ENCODE data around the gene SDC1. TPM values are rescaled to one million over a fixed set of nuclear protein-coding genes. Genes with fewer than 3 reads are reported as not detected.

The SDC1 gene
- total RNA-seq, 4 donors from 2014 or later: 0.50 to 5.4 (median 1.6) TPM

- ATAC-seq (ENCODE audit: low FRiP score): no peak
- no peak for DNase-seq (ENCODE audit: low spot score)
- TF ChIP-seq CTCF (IDR thresholded peaks at IDR 0.05): no peak
Measured at GRCh38 chr2:20180676-20181648, 44.0 kb downstream of the SDC1 start.

DNA sequence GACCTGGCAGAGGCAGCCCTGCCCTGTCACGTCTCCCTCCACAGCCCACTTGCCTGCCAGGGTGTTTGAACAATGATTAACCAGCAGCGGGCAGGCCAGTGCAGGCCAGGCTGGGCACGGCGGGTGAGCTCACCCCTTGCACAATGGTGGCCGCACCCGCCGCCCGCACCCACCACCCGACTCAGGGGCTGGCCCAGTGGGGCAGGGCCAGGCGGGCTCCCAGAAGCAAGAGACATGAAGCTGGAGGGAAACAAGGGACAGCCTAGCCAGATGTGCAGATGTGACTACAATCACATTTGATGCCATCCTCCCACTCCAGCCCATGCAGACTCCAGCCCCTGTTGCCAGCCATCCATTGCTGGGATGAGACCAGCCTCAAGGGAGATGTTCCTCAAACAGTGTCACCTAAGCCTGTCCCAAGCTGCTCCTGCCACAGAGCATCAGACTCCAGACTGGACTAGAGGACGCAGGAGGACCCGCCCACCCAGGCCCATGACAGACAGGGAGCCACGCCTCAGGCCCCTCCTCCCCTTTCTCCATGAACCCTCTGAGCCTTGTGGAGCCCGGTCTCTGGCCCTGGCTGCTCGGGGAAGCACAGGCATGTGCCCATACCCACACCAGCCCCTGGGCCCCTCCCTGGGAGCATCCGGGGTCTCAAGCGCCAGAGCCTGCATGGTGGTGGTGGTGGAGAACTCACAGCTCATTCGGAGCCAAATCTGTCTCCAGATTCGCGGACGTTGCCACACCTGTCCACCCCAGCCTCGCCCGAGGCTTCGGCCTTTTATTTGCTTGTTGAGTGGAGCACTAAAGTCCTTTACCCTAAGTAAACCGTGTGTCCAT, 45.0 kb downstream of the SDC1 start:
- TF ChIP-seq CTCF (IDR thresholded peaks at IDR 0.05): no peak
- no peak for ATAC-seq (ENCODE audit: low FRiP score)
- no peak for DNase-seq (ENCODE audit: low spot score)

DNA sequence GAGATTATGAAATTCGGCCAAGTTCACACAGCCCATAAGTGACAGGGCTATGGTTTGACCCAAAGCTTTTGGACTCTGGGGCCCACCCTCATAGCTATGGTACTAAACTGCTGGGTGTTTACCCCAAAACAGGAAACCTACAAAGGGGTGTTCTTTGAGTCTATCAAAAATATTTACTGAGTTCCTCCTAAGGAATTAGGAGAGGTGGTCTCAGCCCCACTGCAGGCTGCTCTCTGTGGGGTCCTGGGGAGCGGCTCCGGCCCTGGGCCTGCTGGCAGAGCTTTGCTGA, 45.5 kb downstream of the SDC1 start:
- ATAC-seq (ENCODE audit: low FRiP score) (no peak), DNase-seq (ENCODE audit: low spot score) (no peak)
- TF ChIP-seq CTCF (IDR thresholded peaks at IDR 0.05): no peak

DNA sequence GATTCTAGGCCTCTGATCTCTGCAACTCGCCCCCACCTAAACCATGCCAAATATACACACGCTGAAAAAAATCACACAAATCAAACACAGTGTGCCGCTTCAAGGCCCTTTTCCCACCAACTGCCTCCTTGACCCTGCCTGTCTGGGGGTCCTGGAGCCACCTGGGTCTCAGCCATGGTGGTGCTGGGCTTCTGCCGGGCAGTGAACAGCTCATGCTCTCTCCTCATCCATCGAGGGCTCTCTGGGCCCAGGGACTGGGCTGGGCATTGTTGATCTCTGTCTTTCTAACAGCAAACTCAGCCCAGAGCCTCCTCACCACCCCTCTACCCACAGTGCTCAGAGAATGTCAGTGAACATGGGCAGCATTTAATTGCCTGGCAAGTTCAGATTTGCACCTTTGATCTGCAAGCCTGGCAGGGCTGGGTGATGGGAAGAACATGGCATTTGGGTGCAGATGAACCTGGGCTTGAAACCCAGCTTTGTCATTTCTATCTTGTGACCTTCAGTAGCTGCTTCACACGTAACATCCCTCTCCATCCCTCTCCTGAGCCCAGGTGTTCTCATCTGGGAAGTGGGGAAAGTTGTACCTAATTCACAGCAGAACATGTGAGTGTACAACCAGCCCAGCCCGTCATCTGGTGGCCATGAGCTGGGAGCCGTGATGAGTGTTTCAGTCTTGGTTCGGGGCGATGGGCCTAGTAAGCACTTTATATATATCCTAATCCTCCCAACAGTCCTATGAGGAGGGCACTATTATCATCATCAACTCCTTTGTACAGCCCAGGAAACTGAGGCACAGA, 46.1 kb downstream of the SDC1 start:
- no peak for TF ChIP-seq CTCF (IDR thresholded peaks at IDR 0.05)
- DNase-seq (ENCODE audit: low spot score): no peak

DNA sequence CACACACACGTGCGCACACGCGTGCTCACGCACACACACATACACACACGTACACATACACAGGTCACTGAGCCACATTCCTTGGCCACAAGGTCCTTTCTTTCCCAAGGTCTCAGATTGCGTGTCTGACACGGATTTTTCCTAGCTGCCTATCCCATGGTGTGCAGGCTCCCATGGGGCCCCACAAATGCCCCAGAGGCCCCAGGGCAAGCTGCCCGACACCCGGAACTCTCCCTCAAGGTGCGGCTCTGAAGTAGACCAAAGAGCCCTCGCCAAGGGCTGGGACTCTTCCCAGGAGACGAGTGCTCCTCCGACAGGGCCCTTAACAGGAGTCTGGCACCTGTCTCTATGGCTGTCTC, 46.7 kb downstream of the SDC1 start:
- DNase-seq (ENCODE audit: low spot score): no peak

More for the DNA sequence above, 46.1 kb downstream of the SDC1 start:
- ATAC-seq (ENCODE audit: low FRiP score): no peak

More for the DNA sequence above, 46.7 kb downstream of the SDC1 start:
- no peak for TF ChIP-seq CTCF (IDR thresholded peaks at IDR 0.05)
- ATAC-seq (ENCODE audit: low FRiP score): no peak
